Hepatocyte (in vitro differentiated cells): ENCODE data around the gene NIM1K. TPM values are rescaled to one million over a fixed set of nuclear protein-coding genes. Genes with fewer than 3 reads are reported as not detected.

Source experiments
- DNase-seq: peaks from one replicate; pipeline ENCODE4 v3.0.0-alpha.2; 2016; ENCODE audit warnings: low spot score
- H2AFZ ChIP-seq: fragments of 200-600 bp; sonication (generic); 2 replicates; pipeline ENCODE4 v1.6.0; 2016; ENCODE audit warnings: antibody characterized with exemption, mild to moderate bottlenecking
- H3K27ac ChIP-seq: fragments of 200-600 bp; sonication (generic); 2 replicates; pipeline ENCODE4 v1.5.1; 2016; ENCODE audit warnings: mild to moderate bottlenecking
- H3K27me3 ChIP-seq: fragments of 200-600 bp; sonication (generic); 2 replicates; pipeline ENCODE4 v1.6.1; 2016
- H3K36me3 ChIP-seq: fragments of 200-600 bp; sonication (generic); replicated peaks from 2 replicates; pipeline ENCODE4 v1.5.1; 2016; ENCODE audit warnings: low read depth; ENCODE audit not compliant: insufficient read depth
- H3K4me1 ChIP-seq: fragments of 200-600 bp; sonication (generic); 2 replicates; pipeline ENCODE4 v1.5.1; 2016; ENCODE audit warnings: mild to moderate bottlenecking, moderate library complexity; ENCODE audit not compliant: insufficient read depth
- H3K4me2 ChIP-seq: fragments of 200-600 bp; sonication (generic); 2 replicates; pipeline ENCODE4 v1.6.0; 2016
- H3K4me3 ChIP-seq: fragments of 200-600 bp; sonication (generic); 2 replicates; pipeline ENCODE4 v1.5.1; 2016; ENCODE audit warnings: mild to moderate bottlenecking
- H3K79me2 ChIP-seq: fragments of 200-600 bp; sonication (generic); 2 replicates; pipeline ENCODE4 v1.6.0; 2017; ENCODE audit warnings: mild to moderate bottlenecking
- H3K9me2 ChIP-seq: fragments of 200-600 bp; sonication (generic); replicated peaks from 2 replicates; pipeline ENCODE4 v1.6.0; 2017; ENCODE audit warnings: mild to moderate bottlenecking; ENCODE audit not compliant: insufficient read depth
- H3K9me3 ChIP-seq: fragments of 200-600 bp; sonication (generic); 2 replicates; pipeline ENCODE4 v1.5.1; 2016; ENCODE audit warnings: low read depth, mild to moderate bottlenecking
- H4K20me1 ChIP-seq: fragments of 200-600 bp; sonication (generic); 2 replicates; pipeline ENCODE4 v1.6.0; 2016; ENCODE audit warnings: mild to moderate bottlenecking; ENCODE audit not compliant: insufficient read depth, poor library complexity, severe bottlenecking
- CTCF ChIP-seq: fragments of 200-600 bp; sonication (generic); IDR thresholded peaks from 2 replicates; pipeline ENCODE4 v1.5.1; 2016; ENCODE audit warnings: antibody characterized with exemption, mild to moderate bottlenecking; ENCODE audit not compliant: poor library complexity
- EZH2 ChIP-seq: fragments of 200-600 bp; sonication (generic); IDR thresholded peaks from 2 replicates; pipeline ENCODE4 v1.6.1; 2016; ENCODE audit warnings: antibody characterized with exemption, mild to moderate bottlenecking, borderline replicate concordance
- EZH2phosphoT487 ChIP-seq: fragments of 200-600 bp; sonication (generic); IDR thresholded peaks from one replicate; pipeline ENCODE4 v1.6.1; 2018; ENCODE audit warnings: antibody characterized with exemption, mild to moderate bottlenecking, low read depth, moderate library complexity; ENCODE audit not compliant: unreplicated experiment, severe bottlenecking
- WGBS: methylation state at CpG from one replicate; pipeline ENCODE4 v1.1.6; 2016; ENCODE audit warnings: low lambda C conversion rate; ENCODE audit errors: missing lambda C conversion rate; 5-methylcytosine and 5-hydroxymethylcytosine counted together
- polyA plus RNA-seq: library from polyadenylated mRNA; unstranded; fragments of >200 nt; fragmentation: Nextera tagmentation; extraction: Ambion mirVana; gene quantifications from 2 replicates; pipeline ENCODE4 v1.2.1, GENCODE V29; 2016
- total RNA-seq: library from RNA; depleted of rRNA; stranded (reverse); fragments of >200 nt; gene quantifications from 2 replicates; pipeline ENCODE4 v1.2.3, GENCODE V29; 2014

NIM1K gene
- total and polyA plus RNA-seq, 2 experiments from 2014 or later, result not detected

- no peak overlapping the region for H3K4me3 ChIP-seq
- H4K20me1 ChIP-seq, result no peaks in the 10 kb centered on the region
- WGBS, result 31% methylated on average over 5 of the region's 5 CpGs
- H3K4me2 ChIP-seq, result no peak overlapping the region
- no peak overlapping the region for H3K27ac ChIP-seq
- H3K9me2 ChIP-seq, result no peaks in the 10 kb centered on the region
- no peaks in the 10 kb centered on the region for H3K9me3 ChIP-seq
- no peaks in the 10 kb centered on the region for H3K36me3 ChIP-seq
- no peak for TF ChIP-seq CTCF
- no peak overlapping the region for H2AFZ ChIP-seq
- no peaks in the 10 kb centered on the region for H3K79me2 ChIP-seq
- H3K4me1 ChIP-seq, result no peaks in the 10 kb centered on the region
- H3K27me3 ChIP-seq, result no peaks in the 10 kb centered on the region
- no peak for DNase-seq
These were observed 10.4 kb downstream of the NIM1K start for GRCh38 chr5:43202380-43202779.

- Histone ChIP-seq H3K27me3 (no peaks in the 10 kb centered on the region), H3K27ac (no peak overlapping the region), H3K9me3 (no peaks in the 10 kb centered on the region), H4K20me1 (no peaks in the 10 kb centered on the region), H2AFZ (no peak overlapping the region), H3K79me2 (no peaks in the 10 kb centered on the region), H3K9me2 (no peaks in the 10 kb centered on the region), H3K4me2 (no peak overlapping the region), H3K4me1 (no peaks in the 10 kb centered on the region), H3K4me3 (no peak overlapping the region), H3K36me3 (no peaks in the 10 kb centered on the region)
- 92% methylated on average over 5 of the region's 5 CpGs for WGBS
- no peak for TF ChIP-seq EZH2
- no peak for DNase-seq
These were observed 11.3 kb downstream of the NIM1K start for GRCh38 chr5:43203373-43203772.

GRCh38 chr5:43204958-43205357, 12.9 kb downstream of the NIM1K start:
- Histone ChIP-seq H3K79me2 (no peaks in the 10 kb centered on the region), H3K4me3 (no peak overlapping the region), H4K20me1 (no peaks in the 10 kb centered on the region), H3K36me3 (no peaks in the 10 kb centered on the region), H3K4me2 (no peak overlapping the region), H3K27me3 (no peaks in the 10 kb centered on the region), H3K27ac (no peak overlapping the region), H3K9me3 (no peaks in the 10 kb centered on the region), H3K4me1 (no peaks in the 10 kb centered on the region), H3K9me2 (no peaks in the 10 kb centered on the region), H2AFZ (no peak overlapping the region)
- 84% methylated on average over 2 of the region's 2 CpGs for WGBS
- TF ChIP-seq EZH2phosphoT487 (no peak), CTCF (no peak), EZH2 (no peak)
- no peak for DNase-seq

GRCh38 chr5:43207601-43208000, 15.6 kb downstream of the NIM1K start:
- TF ChIP-seq EZH2, result no peak
- TF ChIP-seq CTCF, result no peak
- no peak for TF ChIP-seq EZH2phosphoT487
- WGBS, result 94% methylated on average over 4 of the region's 4 CpGs

More at GRCh38 chr5:43207601-43208000, 15.6 kb downstream of the NIM1K start:
- H3K4me3 ChIP-seq, result no peak overlapping the region
- DNase-seq, result no peak
- H3K9me2 ChIP-seq, result no peaks in the 10 kb centered on the region
- no peaks in the 10 kb centered on the region for H3K9me3 ChIP-seq
- H3K36me3 ChIP-seq, result no peaks in the 10 kb centered on the region
- no peaks in the 10 kb centered on the region for H3K79me2 ChIP-seq
- H3K4me1 ChIP-seq, result no peaks in the 10 kb centered on the region
- no peak overlapping the region for H3K4me2 ChIP-seq
- H2AFZ ChIP-seq, result no peak overlapping the region
- H3K27ac ChIP-seq, result no peak overlapping the region
- no peaks in the 10 kb centered on the region for H4K20me1 ChIP-seq
- H3K27me3 ChIP-seq, result no peaks in the 10 kb centered on the region
